A549 (cell line): ENCODE measurements around the gene FAM120B.
A peak's percentile ranks its signal among the peaks of the same experiment; 100 is the strongest.

ENCODE experiments used
- CEBPB ChIP-seq, 2 experiments: fragments of >200 bp in 1 of 2; sonication (Bioruptor Twin) in 1 of 2; formaldehyde crosslinking in 1 of 2; IDR thresholded peaks; 2 replicates each; pipeline ENCODE4 v1.6.1; 2012 to 2016
- EP300 ChIP-seq, 2 experiments: fragments of >200 bp; sonication (Bioruptor Twin); formaldehyde crosslinking; IDR thresholded peaks; 2 replicates in 1 of 2; 3 replicates in 1 of 2; pipeline ENCODE4 v1.6.1; 2016 to 2017
- ESRRA ChIP-seq: fragments of 150-350 bp; IDR thresholded peaks from 2 replicates; pipeline ENCODE4 v1.6.1; 2014; ENCODE audit warnings: mild to moderate bottlenecking, low read length, borderline replicate concordance
- FOSL2 ChIP-seq, 2 experiments: fragments of 450-650 bp in 1 of 2; fragments of >200 bp in 1 of 2; sonication (Bioruptor Twin) in 1 of 2; formaldehyde crosslinking; IDR thresholded peaks; 2 replicates each; pipeline versions ENCODE4 v1.5.0 to v1.6.1; 2016 to 2020; ENCODE audit warnings: mild to moderate bottlenecking in 1 of 2, moderate library complexity in 1 of 2
- JUN ChIP-seq, 2 experiments: fragments of >200 bp; sonication (Bioruptor Twin); formaldehyde crosslinking; IDR thresholded peaks; 2 replicates in 1 of 2; 3 replicates in 1 of 2; pipeline ENCODE4 v1.6.1; 2016 to 2017
- POLR2A ChIP-seq: IDR thresholded peaks from 2 replicates; pipeline ENCODE4 v1.6.1; 2012; ENCODE audit warnings: mild to moderate bottlenecking, low read length
- TF ChIP-seq, protein P1 (sequence below): fragments of >200 bp; sonication (Bioruptor Twin); formaldehyde crosslinking; IDR thresholded peaks from 3 replicates; pipeline ENCODE4 v1.5.1; 2016

DNA sequence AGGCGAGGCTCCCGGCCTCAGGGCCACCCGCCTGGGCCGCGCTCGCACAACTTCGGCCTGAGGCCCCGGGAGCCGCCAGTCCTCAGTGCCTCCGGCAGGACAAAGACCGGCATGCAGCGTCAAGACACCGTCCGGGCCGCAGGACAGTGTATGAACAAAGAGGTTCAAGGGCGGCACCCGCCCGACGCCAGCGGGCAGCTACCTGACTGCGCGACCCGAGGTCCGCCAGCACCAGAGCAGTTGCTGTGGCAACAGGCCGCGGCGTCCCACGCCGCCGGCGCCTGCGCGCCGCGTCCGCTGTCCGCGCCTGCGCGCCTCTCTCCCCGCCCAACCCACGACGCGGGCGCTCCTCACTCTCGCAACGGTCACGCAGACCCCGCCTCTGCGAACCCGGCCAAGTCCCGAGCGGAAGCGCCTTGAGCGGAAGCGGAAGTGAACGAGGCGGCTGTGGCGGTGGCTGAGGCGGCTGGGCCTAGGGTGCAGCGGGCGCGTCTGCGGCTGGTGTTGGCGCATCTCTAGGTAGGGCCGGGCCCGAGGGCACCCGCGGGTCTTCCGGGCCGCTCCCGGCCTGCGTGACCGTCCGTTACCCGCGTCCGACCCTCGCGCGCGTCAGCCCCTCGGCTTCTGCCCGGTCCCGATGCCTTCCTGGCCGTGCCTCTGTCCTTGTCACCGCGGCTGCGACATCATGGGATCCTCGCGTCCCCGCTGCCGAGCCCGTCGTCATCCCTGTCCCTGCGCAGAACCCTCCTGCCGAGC lies at the start of gene FAM120B:
- TF ChIP-seq, protein P1, sequence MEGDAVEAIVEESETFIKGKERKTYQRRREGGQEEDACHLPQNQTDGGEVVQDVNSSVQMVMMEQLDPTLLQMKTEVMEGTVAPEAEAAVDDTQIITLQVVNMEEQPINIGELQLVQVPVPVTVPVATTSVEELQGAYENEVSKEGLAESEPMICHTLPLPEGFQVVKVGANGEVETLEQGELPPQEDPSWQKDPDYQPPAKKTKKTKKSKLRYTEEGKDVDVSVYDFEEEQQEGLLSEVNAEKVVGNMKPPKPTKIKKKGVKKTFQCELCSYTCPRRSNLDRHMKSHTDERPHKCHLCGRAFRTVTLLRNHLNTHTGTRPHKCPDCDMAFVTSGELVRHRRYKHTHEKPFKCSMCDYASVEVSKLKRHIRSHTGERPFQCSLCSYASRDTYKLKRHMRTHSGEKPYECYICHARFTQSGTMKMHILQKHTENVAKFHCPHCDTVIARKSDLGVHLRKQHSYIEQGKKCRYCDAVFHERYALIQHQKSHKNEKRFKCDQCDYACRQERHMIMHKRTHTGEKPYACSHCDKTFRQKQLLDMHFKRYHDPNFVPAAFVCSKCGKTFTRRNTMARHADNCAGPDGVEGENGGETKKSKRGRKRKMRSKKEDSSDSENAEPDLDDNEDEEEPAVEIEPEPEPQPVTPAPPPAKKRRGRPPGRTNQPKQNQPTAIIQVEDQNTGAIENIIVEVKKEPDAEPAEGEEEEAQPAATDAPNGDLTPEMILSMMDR, result no peak
- TF ChIP-seq POLR2A (peak; percentile 86), ESRRA (no peak), FOSL2 (IDR thresholded peaks at IDR 0.05) (no peak), FOSL2 (CRISPR knock-in tag; IDR thresholded peaks at IDR 0.05) (no peak), JUN (IDR thresholded peaks at IDR 0.05) (peak in 1 of 2 experiments; percentile 67; a peak in 2 of 5 replicates), EP300 (IDR thresholded peaks at IDR 0.05) (no peak), CEBPB (IDR thresholded peaks at IDR 0.05) (no peak)
